ENCODE results near the gene PCOLCE2.

GRCh38 chr3:142916605-142917004 is 27.7 kb upstream of the PCOLCE2 start:
- TF ChIP-seq, protein P1, sequence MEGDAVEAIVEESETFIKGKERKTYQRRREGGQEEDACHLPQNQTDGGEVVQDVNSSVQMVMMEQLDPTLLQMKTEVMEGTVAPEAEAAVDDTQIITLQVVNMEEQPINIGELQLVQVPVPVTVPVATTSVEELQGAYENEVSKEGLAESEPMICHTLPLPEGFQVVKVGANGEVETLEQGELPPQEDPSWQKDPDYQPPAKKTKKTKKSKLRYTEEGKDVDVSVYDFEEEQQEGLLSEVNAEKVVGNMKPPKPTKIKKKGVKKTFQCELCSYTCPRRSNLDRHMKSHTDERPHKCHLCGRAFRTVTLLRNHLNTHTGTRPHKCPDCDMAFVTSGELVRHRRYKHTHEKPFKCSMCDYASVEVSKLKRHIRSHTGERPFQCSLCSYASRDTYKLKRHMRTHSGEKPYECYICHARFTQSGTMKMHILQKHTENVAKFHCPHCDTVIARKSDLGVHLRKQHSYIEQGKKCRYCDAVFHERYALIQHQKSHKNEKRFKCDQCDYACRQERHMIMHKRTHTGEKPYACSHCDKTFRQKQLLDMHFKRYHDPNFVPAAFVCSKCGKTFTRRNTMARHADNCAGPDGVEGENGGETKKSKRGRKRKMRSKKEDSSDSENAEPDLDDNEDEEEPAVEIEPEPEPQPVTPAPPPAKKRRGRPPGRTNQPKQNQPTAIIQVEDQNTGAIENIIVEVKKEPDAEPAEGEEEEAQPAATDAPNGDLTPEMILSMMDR (IDR thresholded peaks at IDR 0.05) = no peak
- no peak for TF ChIP-seq POLR2A (IDR thresholded peaks at IDR 0.05)
- no peak for TF ChIP-seq POLR2AphosphoS5 (IDR thresholded peaks at IDR 0.05)
- TF ChIP-seq EP300 (IDR thresholded peaks at IDR 0.05) = no peak

All from gastroesophageal sphincter (tissue), 3 donors.